BE2C (cell line): ENCODE results near the gene MAP2.
"Not testable (repeated sequence)": the region's sequence is repeated elsewhere in the genome, so short reads cannot be mapped to it uniquely, and the experiment has no call there.

Experiments
- DNase-seq: peaks from one replicate; pipeline ENCODE4 v3.0.0-alpha.2; 2020
- H3K27me3 ChIP-seq: fragments of 250-450 bp; sonication (Bioruptor Pico); 2 replicates; pipeline ENCODE4 v1.5.1; 2020; ENCODE audit warnings: mild to moderate bottlenecking
- H3K36me3 ChIP-seq: fragments of 250-450 bp; sonication (Bioruptor Pico); 2 replicates; pipeline ENCODE4 v1.5.1; 2020; ENCODE audit warnings: mild to moderate bottlenecking
- H3K4me1 ChIP-seq: fragments of 250-450 bp; sonication (Bioruptor Pico); 2 replicates; pipeline ENCODE4 v1.5.1; 2020
- H3K4me3 ChIP-seq: 2 replicates; pipeline ENCODE4 v1.5.1; 2011; ENCODE audit warnings: low read depth, low read length
- H3K9me3 ChIP-seq: fragments of 250-450 bp; sonication (Bioruptor Pico); 2 replicates; pipeline ENCODE4 v1.5.1; 2020
- TF ChIP-seq, protein P1 (sequence below): IDR thresholded peaks from 2 replicates; pipeline ENCODE4 v1.5.1; 2012; ENCODE audit warnings: mild to moderate bottlenecking, low read depth, low read length

MAP2 gene

DNA sequence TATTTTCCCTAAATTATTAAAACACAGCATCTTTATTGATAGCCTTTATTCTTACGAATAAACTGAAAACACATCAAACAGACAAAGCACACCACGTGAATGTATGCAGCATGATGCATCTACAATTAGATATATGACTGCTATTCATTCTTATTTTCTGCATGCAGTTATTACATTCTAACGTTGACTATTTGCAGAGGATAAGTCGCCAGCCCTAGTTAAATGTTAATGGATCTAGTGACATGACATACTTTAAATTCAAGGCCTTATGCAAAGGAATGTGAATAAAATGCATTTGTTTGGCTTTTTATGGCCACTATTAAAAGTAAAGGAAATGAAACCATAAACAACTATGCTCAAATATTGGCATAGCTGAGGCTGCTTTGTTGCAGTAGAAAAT lies 172.4 kb downstream of the MAP2 start:
- no peak overlapping the region for H3K4me3 ChIP-seq

DNA sequence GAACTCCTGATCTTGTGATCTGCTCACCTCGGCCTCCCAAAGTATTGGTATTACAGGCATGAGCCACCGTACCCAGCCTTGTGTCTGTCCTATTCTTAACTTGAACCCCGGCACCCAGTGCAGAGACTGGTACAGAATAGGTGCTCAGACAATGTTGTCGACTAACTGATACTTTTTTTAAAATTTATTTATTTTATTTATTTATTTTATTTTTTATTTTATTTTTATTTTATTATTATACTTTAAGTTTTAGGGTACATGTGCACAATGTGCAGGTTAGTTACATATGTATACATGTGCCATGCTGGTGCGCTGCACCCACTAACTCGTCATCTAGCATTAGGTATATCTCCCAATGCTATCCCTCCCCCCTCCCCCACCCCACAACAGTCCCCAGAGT lies 174.4 kb downstream of the MAP2 start:
- H3K9me3 ChIP-seq, H3K27me3 ChIP-seq, DNase-seq, H3K4me3 ChIP-seq: not testable (repeated sequence)
- H3K36me3 ChIP-seq = peaks cover 13% of the 10 kb centered on the region
- H3K4me1 ChIP-seq = peaks cover 14% of the 10 kb centered on the region

More for the DNA sequence above, 172.4 kb downstream of the MAP2 start:
- H3K27me3 ChIP-seq = no peaks in the 10 kb centered on the region
- no peaks in the 10 kb centered on the region for H3K9me3 ChIP-seq
- no peak for DNase-seq
- H3K4me1 ChIP-seq = peaks cover 24% of the 10 kb centered on the region
- TF ChIP-seq, protein P1, sequence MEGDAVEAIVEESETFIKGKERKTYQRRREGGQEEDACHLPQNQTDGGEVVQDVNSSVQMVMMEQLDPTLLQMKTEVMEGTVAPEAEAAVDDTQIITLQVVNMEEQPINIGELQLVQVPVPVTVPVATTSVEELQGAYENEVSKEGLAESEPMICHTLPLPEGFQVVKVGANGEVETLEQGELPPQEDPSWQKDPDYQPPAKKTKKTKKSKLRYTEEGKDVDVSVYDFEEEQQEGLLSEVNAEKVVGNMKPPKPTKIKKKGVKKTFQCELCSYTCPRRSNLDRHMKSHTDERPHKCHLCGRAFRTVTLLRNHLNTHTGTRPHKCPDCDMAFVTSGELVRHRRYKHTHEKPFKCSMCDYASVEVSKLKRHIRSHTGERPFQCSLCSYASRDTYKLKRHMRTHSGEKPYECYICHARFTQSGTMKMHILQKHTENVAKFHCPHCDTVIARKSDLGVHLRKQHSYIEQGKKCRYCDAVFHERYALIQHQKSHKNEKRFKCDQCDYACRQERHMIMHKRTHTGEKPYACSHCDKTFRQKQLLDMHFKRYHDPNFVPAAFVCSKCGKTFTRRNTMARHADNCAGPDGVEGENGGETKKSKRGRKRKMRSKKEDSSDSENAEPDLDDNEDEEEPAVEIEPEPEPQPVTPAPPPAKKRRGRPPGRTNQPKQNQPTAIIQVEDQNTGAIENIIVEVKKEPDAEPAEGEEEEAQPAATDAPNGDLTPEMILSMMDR = no peak
- H3K36me3 ChIP-seq = peaks cover 10% of the 10 kb centered on the region

DNA sequence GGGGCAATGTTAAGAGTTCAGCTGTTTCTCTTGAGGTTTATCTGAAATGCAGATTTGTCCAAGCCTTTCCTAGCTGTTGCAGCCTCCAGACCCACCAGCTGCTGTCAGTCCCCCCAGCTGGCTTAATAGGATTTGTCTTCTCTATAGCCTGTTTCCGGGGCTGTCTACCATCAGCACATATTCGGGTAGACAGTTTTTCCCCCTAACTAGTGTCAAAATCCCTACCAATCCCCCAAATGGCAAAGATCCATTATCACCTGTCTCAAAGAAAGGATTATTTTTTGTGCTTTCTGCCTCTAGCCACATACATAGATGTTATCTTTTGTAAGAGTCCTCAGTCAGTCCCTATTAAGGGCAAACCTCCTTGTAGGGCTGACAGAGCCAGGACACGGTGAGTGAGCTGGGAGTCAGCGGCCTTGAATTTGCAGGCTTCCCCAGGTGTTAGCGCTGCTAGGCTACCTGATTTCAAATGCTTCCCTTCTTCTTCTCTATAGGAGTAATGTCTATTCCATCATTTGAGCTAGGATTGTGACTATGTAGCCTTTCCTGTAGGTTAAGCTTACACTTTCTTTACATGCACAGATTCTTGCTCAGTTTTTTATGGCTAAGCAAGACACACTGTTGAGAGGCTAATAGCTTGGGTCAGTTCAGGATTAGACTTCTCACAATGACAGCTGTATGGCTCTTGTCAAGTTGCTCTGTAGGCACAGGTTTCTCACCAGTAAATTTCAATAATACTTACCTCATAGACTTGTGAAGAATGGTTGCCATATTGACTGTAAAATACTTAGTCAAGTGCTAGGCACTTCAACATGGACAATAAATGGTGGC lies 176.7 kb downstream of the MAP2 start:
- peak; percentile 83 for DNase-seq
- TF ChIP-seq, protein P1 = no peak
- Histone ChIP-seq H3K4me1 (peaks cover 14% of the 10 kb centered on the region), H3K9me3 (no peaks in the 10 kb centered on the region), H3K27me3 (no peaks in the 10 kb centered on the region), H3K36me3 (peaks cover 7% of the 10 kb centered on the region), H3K4me3 (peak overlapping the region; percentile 39)

GRCh38 chr2:209601497-209601896 lies 177.7 kb downstream of the MAP2 start:
- no peak for DNase-seq
- Histone ChIP-seq H3K36me3 (peaks cover 5% of the 10 kb centered on the region; the same call in 1 of the 2 replicates), H3K27me3 (no peaks in the 10 kb centered on the region), H3K9me3 (no peaks in the 10 kb centered on the region), H3K4me3 (no peak overlapping the region), H3K4me1 (peaks cover 14% of the 10 kb centered on the region)
- TF ChIP-seq, protein P1 = no peak

DNA sequence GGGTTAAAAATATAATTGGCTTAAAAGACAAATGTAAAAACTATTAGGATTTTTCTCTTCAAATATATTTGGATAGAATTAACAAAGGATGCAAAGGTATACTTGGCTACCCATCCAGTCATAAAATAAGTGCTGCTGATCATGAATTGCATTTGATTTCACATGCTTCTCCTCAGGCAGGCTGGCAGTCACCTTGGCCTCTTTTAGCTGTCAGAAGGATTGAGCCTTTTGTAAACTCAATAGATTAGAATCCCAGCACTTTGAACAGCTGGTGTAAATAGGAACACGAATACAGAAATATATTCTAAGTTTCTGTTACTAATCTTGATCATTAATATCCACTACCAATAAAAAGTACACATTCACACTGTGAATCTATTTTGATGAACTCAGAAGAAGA lies 178.4 kb downstream of the MAP2 start:
- TF ChIP-seq, protein P1 = no peak
- H3K9me3 ChIP-seq = no peaks in the 10 kb centered on the region
- H3K27me3 ChIP-seq = no peaks in the 10 kb centered on the region
- no peak overlapping the region for H3K4me3 ChIP-seq
- H3K4me1 ChIP-seq = peaks cover 14% of the 10 kb centered on the region
- DNase-seq = no peak
- peaks cover 5% of the 10 kb centered on the region; the same call in 1 of the 2 replicates for H3K36me3 ChIP-seq

- Histone ChIP-seq H3K9me3 (no peaks in the 10 kb centered on the region), H3K27me3 (no peaks in the 10 kb centered on the region)
- TF ChIP-seq, protein P1 = no peak
These were observed 185.7 kb downstream of the MAP2 start for GRCh38 chr2:209609531-209609930.

More at GRCh38 chr2:209609531-209609930, 185.7 kb downstream of the MAP2 start:
- no peaks in the 10 kb centered on the region for H3K36me3 ChIP-seq
- no peak for DNase-seq
- H3K4me1 ChIP-seq = no peaks in the 10 kb centered on the region
- no peak overlapping the region for H3K4me3 ChIP-seq
